Osteocyte (in vitro differentiated cells): Measurements from ENCODE around the gene TRAF3. TPM values are rescaled to one million over a fixed set of nuclear protein-coding genes. Genes with fewer than 3 reads are reported as not detected.

Experiments used
- DNase-seq: peaks from one replicate; pipeline ENCODE4 v3.0.0; 2021; ENCODE audit warnings: mixed read lengths; ENCODE audit not compliant: unreplicated experiment; ENCODE audit errors: extremely low spot score
- H3K27ac Mint-ChIP-seq: one replicate; pipeline ENCODE4 v1.8.0; 2021; ENCODE audit warnings: mild to moderate bottlenecking, mixed read lengths; ENCODE audit not compliant: unreplicated experiment
- H3K27me3 Mint-ChIP-seq: one replicate; pipeline ENCODE4 v1.8.0; 2021; ENCODE audit warnings: mixed read lengths; ENCODE audit not compliant: unreplicated experiment
- H3K36me3 Mint-ChIP-seq: one replicate; pipeline ENCODE4 v1.8.0; 2021; ENCODE audit warnings: mixed read lengths; ENCODE audit not compliant: unreplicated experiment
- H3K4me1 Mint-ChIP-seq: one replicate; pipeline ENCODE4 v1.8.0; 2021; ENCODE audit warnings: mixed read lengths; ENCODE audit not compliant: unreplicated experiment
- H3K4me3 Mint-ChIP-seq: one replicate; pipeline ENCODE4 v1.8.0; 2021; ENCODE audit warnings: mild to moderate bottlenecking, moderate library complexity, mixed read lengths; ENCODE audit not compliant: unreplicated experiment
- H3K9me3 Mint-ChIP-seq: one replicate; pipeline ENCODE4 v1.8.0; 2021; ENCODE audit warnings: mixed read lengths; ENCODE audit not compliant: unreplicated experiment
- CTCF ChIP-seq: fragments of 200-600 bp; sonication (generic); IDR thresholded peaks from 2 replicates; pipeline ENCODE4 v1.5.0; 2021; ENCODE audit warnings: antibody characterized with exemption, mild to moderate bottlenecking, moderate library complexity
- total RNA-seq: library from RNA; stranded (reverse); gene quantifications from 2 replicates; pipeline ENCODE4 v1.2.1, GENCODE V29; 2021

The TRAF3 gene
- total RNA-seq, 1 donor from 2014 or later: 15.9 TPM

- DNase-seq: no peak
- no peak overlapping the region for H3K27ac Mint-ChIP-seq
- peaks cover 6% of the 10 kb centered on the region for H3K36me3 Mint-ChIP-seq
- TF ChIP-seq CTCF: peak; percentile 22
- H3K9me3 Mint-ChIP-seq: no peaks in the 10 kb centered on the region
- no peaks in the 10 kb centered on the region for H3K27me3 Mint-ChIP-seq
- no peak overlapping the region for H3K4me3 Mint-ChIP-seq
- peaks cover 2% of the 10 kb centered on the region for H3K4me1 Mint-ChIP-seq
These were observed 153.0 kb downstream of the TRAF3 start for GRCh38 chr14:102930138-102930752.

- peaks cover 9% of the 10 kb centered on the region for H3K36me3 Mint-ChIP-seq
- H3K4me1 Mint-ChIP-seq: peaks cover 2% of the 10 kb centered on the region
- H3K27me3 Mint-ChIP-seq: no peaks in the 10 kb centered on the region
- no peak overlapping the region for H3K4me3 Mint-ChIP-seq
- no peaks in the 10 kb centered on the region for H3K9me3 Mint-ChIP-seq
- DNase-seq: no peak
- TF ChIP-seq CTCF: no peak
- H3K27ac Mint-ChIP-seq: no peak overlapping the region
These were observed 153.7 kb downstream of the TRAF3 start for GRCh38 chr14:102930753-102931579.

- Mint-ChIP-seq H3K4me3 (no peak overlapping the region), H3K4me1 (peaks cover 2% of the 10 kb centered on the region), H3K36me3 (peaks cover 12% of the 10 kb centered on the region), H3K27ac (no peak overlapping the region), H3K27me3 (no peaks in the 10 kb centered on the region), H3K9me3 (no peaks in the 10 kb centered on the region)
- DNase-seq: no peak
- no peak for TF ChIP-seq CTCF
These were observed 154.5 kb downstream of the TRAF3 start for GRCh38 chr14:102931580-102932285.

GRCh38 chr14:102932484-102933248 is 155.4 kb downstream of the TRAF3 start:
- Mint-ChIP-seq H3K9me3 (no peaks in the 10 kb centered on the region), H3K27me3 (no peaks in the 10 kb centered on the region)

More at GRCh38 chr14:102932484-102933248, 155.4 kb downstream of the TRAF3 start:
- no peak for DNase-seq
- peaks cover 2% of the 10 kb centered on the region for H3K4me1 Mint-ChIP-seq
- H3K4me3 Mint-ChIP-seq: no peak overlapping the region
- H3K27ac Mint-ChIP-seq: no peak overlapping the region
- TF ChIP-seq CTCF: no peak
- peaks cover 17% of the 10 kb centered on the region for H3K36me3 Mint-ChIP-seq
